ENCODE data around the gene CCNB1.
A peak's percentile ranks its signal among the peaks of the same experiment; 100 is the strongest.
"Not testable (repeated sequence)": the region's sequence is repeated elsewhere in the genome, so short reads cannot be mapped to it uniquely, and the experiment has no call there.

The CCNB1 gene

GRCh38 chr5:69166686-69167492 is at the start of gene CCNB1:
Gene CCNB1 (plus strand): TSS chr5:69167150. CDS start chr5:69167263, 113 bp downstream.
- DNase-seq (ENCODE audit: extremely low read depth in 1 of 2, low read depth in 1 of 2) = peak; percentile 89 to 95

DNA sequence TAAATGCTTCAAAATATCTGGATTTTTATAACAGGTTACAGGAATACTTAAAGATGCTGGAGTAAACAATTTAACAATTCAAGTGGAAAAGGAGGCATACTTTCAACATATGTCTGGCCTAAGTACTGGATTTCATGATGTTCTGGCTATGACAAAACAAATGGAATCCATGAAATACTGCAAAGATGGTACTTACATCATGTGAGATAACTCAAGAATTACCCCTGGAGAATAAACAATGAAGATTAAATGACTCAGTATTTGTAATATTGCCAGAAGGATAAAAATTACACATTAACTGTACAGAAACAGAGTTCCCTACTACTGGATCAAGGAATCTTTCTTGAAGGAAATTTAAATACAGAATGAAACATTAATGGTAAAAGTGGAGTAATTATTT is 37.5 kb upstream of the CCNB1 start:
- DNase-seq (ENCODE audit: extremely low read depth in 1 of 2, low read depth in 1 of 2) = no peak

DNA sequence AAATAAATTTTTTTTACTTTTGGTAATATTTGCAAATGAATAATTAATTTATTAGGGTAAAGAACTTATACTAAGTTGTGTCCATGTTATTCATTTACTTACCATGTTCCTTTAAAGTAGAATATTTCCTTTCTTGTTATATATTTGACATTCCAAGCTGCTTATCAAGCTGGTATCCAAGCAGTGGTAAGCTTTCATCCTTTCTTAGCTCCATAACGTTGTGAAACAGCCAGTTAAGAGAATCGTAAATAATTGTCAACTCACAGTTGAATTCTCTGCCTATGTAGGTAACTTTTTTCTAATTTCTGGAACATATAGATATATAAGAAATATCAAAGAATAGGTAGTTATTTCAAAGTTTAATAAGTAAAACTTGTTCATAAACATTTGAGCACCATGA is 36.7 kb upstream of the CCNB1 start:
- no peak for DNase-seq (ENCODE audit: extremely low read depth in 1 of 2, low read depth in 1 of 2)

DNA sequence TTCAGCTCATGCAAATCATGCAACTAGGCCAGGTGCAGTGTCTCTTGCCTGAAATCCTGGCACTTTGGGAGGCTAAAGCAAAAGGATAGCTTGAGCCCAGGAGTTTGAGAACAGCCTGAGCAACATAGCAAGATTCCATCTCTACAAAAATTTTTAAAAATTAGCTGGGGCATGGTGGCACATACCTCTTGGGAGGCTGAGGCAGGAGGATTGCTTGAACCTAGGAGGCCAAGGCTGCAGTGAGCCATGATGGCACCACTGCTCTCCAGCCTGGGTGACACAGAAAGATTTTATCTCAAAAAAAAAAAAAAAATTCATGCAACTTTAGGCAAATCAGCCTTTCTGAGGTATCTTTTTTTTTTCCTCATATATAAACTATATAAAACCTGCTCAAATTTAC is 35.6 kb upstream of the CCNB1 start:
- no peak for DNase-seq (ENCODE audit: extremely low read depth in 1 of 2, low read depth in 1 of 2)

GRCh38 chr5:69134126-69134525 is 32.8 kb upstream of the CCNB1 start:
- DNase-seq (ENCODE audit: extremely low read depth in 1 of 2, low read depth in 1 of 2) = no peak

- no peak for DNase-seq (ENCODE audit: extremely low read depth in 1 of 2, low read depth in 1 of 2)
Observed at GRCh38 chr5:69136293-69136692, 30.7 kb upstream of the CCNB1 start.

DNA sequence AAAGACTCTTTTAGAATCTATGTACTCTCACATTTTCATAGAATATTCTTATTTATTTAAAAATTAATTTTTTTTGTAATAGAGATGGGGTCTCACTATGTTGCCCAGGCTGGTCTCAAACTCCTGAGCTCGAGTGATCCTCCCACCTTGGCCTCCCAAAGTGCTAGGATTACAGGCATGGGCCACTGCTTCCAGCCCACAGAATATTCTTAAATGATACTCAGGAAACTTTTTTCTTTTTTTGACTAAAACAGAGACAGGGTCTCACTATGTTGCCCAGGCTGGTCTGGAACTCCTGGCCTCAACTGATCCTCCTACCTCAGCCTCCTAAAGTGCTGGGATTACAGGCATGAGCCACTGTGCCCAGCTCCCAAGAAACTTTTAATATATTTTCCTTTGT is 29.7 kb upstream of the CCNB1 start:
- DNase-seq (ENCODE audit: extremely low read depth in 1 of 2, low read depth in 1 of 2) = not testable (repeated sequence)

- DNase-seq (ENCODE audit: extremely low read depth in 1 of 2, low read depth in 1 of 2) = no peak
Observed at GRCh38 chr5:69137807-69138206, 29.1 kb upstream of the CCNB1 start.

GRCh38 chr5:69138766-69139165 is 28.2 kb upstream of the CCNB1 start:
- no peak for DNase-seq (ENCODE audit: extremely low read depth in 1 of 2, low read depth in 1 of 2)

- DNase-seq (ENCODE audit: extremely low read depth in 1 of 2, low read depth in 1 of 2) = not testable (repeated sequence)
Observed at GRCh38 chr5:69140239-69140638, 26.7 kb upstream of the CCNB1 start.

DNA sequence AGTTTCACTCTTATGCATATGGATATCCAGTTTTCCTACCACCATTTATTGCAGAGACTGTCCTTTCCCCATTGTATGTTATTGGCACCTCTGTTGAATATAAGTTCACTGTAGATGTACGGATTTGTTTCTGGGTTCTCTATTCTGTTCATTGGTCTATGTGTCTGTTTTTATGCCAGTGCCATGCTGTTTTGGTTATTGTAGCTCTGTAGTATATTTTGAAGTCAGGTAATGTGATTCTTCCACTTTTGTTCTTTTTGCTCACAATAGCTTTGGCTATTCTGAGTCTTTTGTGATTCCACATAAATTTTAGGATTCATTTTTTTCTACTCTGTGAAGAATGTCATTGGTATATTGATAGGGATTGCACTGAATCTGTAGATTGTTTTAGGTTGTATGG is 26.1 kb upstream of the CCNB1 start:
- DNase-seq (ENCODE audit: extremely low read depth in 1 of 2, low read depth in 1 of 2) = no peak

DNA sequence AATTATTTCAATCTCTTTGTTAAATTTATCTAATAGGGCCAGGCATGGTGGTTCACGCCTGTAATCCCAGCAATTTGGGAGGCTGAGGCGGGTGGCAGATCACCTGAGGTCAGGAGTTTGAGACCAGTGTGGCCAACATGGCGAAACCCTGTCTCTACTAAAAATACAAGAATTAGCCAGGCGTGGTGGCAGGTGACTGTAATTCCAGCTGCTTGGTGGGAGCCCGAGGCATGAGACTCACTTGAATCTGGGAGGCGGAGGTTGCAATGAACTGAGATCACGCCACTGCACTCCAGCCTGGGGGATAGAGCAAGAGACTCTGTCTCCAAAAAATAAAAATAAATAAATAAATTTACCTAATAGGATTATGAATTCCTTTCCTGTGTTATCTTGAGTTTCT is 18.4 kb upstream of the CCNB1 start:
- DNase-seq (ENCODE audit: extremely low read depth in 1 of 2, low read depth in 1 of 2) = not testable (repeated sequence)

DNA sequence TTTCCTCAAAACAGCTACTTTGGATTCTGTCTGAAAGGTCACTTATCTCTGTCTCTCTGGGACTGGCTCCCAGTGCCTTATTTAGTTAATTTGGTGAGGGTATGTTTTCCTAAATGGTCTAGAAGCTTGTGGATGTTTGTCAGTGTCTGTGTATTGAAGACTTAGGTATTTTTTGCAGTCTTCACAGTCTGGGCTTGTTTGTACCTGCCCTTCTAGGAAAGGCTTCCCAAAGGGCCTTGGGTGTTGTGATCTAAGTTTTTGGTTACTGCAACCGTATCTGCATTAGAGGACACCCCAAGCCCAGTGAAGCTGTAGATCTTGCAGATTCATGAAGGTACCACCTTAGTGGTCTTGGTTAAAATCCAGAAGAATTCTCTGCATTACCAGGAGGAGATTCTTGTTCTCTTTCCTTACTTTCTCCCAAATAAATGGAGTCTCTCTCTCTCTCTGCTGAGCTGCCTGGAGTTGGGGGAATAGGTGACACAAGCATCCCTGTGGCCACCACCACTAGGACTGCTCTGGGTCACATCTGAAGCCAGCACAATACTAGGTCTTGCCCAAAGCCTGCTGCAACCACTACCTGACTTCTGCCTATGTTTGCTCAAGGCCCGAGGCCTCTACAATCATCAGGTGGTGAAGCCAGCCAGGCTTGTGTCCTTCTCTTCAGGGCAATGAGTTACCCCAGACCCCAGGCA is 17.8 kb upstream of the CCNB1 start:
- no peak for DNase-seq (ENCODE audit: extremely low read depth in 1 of 2, low read depth in 1 of 2)

- DNase-seq (ENCODE audit: extremely low read depth in 1 of 2, low read depth in 1 of 2) = no peak
Observed at GRCh38 chr5:69149676-69150010, 17.3 kb upstream of the CCNB1 start.

GRCh38 chr5:69152731-69153130 is 14.2 kb upstream of the CCNB1 start:
- DNase-seq (ENCODE audit: extremely low read depth in 1 of 2, low read depth in 1 of 2) = no peak

DNA sequence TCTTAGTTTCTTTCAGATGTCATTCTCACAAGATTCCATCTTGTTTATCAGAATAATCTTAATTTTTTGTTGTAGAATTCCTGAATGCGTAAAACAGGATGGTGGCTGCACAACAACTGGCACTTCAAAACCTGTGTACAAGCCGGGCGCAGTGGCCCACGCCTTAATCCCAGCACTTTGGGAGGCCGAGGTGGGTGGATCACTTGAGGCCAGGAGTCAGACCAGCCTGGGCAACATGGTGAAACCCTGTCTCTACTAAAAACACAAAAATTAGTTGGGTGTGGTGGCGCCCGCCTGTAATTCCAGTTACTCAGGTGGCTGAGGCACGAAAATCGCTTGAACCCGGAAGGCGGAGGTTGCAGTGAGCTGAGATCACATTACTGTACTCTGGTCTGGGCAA is 10.5 kb upstream of the CCNB1 start:
- no peak for DNase-seq (ENCODE audit: extremely low read depth in 1 of 2, low read depth in 1 of 2)

DNA sequence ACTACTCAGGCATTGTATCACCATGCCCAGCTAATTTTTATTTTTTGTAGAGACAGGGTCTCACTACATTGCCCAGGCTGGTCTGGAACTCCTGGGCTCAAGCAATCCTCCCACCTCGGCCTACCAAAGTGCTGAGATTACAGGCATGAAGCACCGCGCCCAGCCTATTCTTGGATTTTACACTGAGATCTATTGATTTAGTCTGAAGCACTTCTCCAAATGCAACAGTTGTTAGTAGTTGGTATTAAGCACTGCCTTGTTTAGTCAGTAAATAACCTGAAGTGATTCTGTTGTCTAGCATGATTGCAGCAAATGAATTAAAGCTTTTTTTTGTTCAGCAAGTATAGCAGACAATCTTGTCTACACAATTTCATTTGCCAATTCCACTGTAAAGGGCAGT is 8.9 kb upstream of the CCNB1 start:
- no peak for DNase-seq (ENCODE audit: extremely low read depth in 1 of 2, low read depth in 1 of 2)

GRCh38 chr5:69160651-69161050 is 6.3 kb upstream of the CCNB1 start:
- no peak for DNase-seq (ENCODE audit: extremely low read depth in 1 of 2, low read depth in 1 of 2)

DNA sequence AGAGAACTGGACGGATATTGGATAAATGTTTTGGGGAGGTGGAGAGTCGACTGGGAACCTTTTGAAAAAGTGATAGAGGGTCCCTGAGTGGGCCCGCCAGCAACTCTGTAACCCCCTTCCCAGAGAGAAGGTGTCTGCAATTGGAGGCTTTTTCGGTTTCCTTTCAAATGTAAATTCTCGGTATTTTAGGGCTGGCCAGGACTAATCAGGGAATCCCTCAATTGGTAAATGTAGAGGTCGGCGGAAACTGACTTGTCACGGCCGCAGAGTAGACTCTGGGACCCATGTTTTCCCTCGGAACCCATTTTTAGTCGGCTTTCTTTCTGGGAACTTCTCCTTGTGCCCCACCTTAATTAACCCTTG is 524 bp downstream of the CCNB1 start:
- no peak for DNase-seq (ENCODE audit: extremely low read depth in 1 of 2, low read depth in 1 of 2)

DNA sequence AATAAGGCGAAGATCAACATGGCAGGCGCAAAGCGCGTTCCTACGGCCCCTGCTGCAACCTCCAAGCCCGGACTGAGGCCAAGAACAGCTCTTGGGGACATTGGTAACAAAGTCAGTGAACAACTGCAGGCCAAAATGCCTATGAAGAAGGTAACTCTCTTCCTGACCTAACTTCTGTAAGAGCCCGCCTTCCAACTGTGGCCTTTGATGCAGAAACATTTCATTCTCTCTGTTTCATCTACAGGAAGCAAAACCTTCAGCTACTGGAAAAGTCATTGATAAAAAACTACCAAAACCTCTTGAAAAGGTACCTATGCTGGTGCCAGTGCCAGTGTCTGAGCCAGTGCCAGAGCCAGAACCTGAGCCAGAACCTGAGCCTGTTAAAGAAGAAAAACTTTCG is 979 bp downstream of the CCNB1 start:
- DNase-seq (ENCODE audit: extremely low read depth in 1 of 2, low read depth in 1 of 2) = no peak

- no peak for DNase-seq (ENCODE audit: extremely low read depth in 1 of 2, low read depth in 1 of 2)
Observed at GRCh38 chr5:69170495-69170894, 3.5 kb downstream of the CCNB1 start.

- no peak for DNase-seq (ENCODE audit: extremely low read depth in 1 of 2, low read depth in 1 of 2)
Observed at GRCh38 chr5:69170969-69171368, 4.0 kb downstream of the CCNB1 start.

Measured in activated CD8-positive, alpha-beta memory T cell treated with anti-CD3 and anti-CD28 coated beads for 1 hour (primary cell).